Endothelial cell of umbilical vein (primary cell): ENCODE results near the gene CCT2. TPM values are rescaled to one million over a fixed set of nuclear protein-coding genes. Genes with fewer than 3 reads are reported as not detected.

ENCODE experiments used
- BruUV-seq: library from RNA; stranded (reverse); fragments of 400-500 nt; replicated peaks from 2 replicates; lab custom pipeline; 2021; lab: Mats Ljungman, UMichigan
- CTCF ChIA-PET: fragments of 300-600, 350-600 bp; sonication (Branson Sonifier 250); formaldehyde crosslinking; loops from one replicate; lab custom pipeline; 2021; ENCODE audit warnings: antibody characterized with exemption, inconsistent platforms; lab: Charles Lee
- POLR2A ChIA-PET: fragments of 300-600, 350-600 bp; sonication (Branson Sonifier 250); formaldehyde crosslinking; loops from one replicate; lab custom pipeline; 2021; ENCODE audit warnings: antibody characterized with exemption, inconsistent platforms; lab: Charles Lee
- DNase-seq: peaks from one replicate; pipeline ENCODE4 v3.0.0-alpha.2; 2011; ENCODE audit warnings: low read depth, low spot score
- FAIRE-seq: peaks from 2 replicates; lab custom pipeline; 2011; peaks lifted over from hg19 to GRCh38; lab: Jason Lieb, UNC
- H2AFZ ChIP-seq: 2 replicates; pipeline ENCODE4 v1.6.0; 2012; ENCODE audit warnings: low read depth, low read length, control low read depth, inconsistent platforms
- H3K27ac ChIP-seq: 2 replicates; pipeline ENCODE4 v1.5.1; 2011; ENCODE audit warnings: low read depth, mild to moderate bottlenecking, control low read depth, low read length, moderate library complexity; ENCODE audit not compliant: insufficient read depth
- H3K27me3 ChIP-seq, 2 experiments: 2 replicates each; pipeline versions ENCODE4 v1.6.0 to v1.6.1; 2011; ENCODE audit warnings: low read length in 2 of 2, mixed read lengths in 1 of 2; ENCODE audit not compliant: control insufficient read depth in 2 of 2, insufficient read depth in 2 of 2
- H3K36me3 ChIP-seq, 2 experiments: 2 replicates in 1 of 2; 3 replicates in 1 of 2; pipeline ENCODE4 v1.5.1; 2011; ENCODE audit warnings: low read length in 2 of 2, mild to moderate bottlenecking in 1 of 2, moderate library complexity in 1 of 2; ENCODE audit not compliant: control insufficient read depth in 2 of 2, insufficient read depth in 2 of 2; ENCODE audit errors: extremely low read depth in 1 of 2
- H3K4me1 ChIP-seq: 3 replicates; pipeline ENCODE4 v1.5.1; 2011; ENCODE audit warnings: mild to moderate bottlenecking, low read length; ENCODE audit not compliant: control insufficient read depth, insufficient read depth; ENCODE audit errors: extremely low read depth
- H3K4me2 ChIP-seq: 2 replicates; pipeline ENCODE4 v1.6.1; 2011; ENCODE audit warnings: low read length, control low read depth, mixed read lengths; ENCODE audit not compliant: insufficient read depth
- H3K4me3 ChIP-seq, 3 experiments: fragments of 200-600 bp in 1 of 3; sonication (generic), shearing (Covaris generic) in 1 of 3; replicated peaks in 1 of 3; 2 replicates each; pipeline ENCODE4 v1.5.1; 2011 to 2016; ENCODE audit warnings: control low read depth in 3 of 3, low read length in 3 of 3, mild to moderate bottlenecking in 2 of 3, inconsistent platforms in 1 of 3, low read depth in 1 of 3, moderate library complexity in 1 of 3; ENCODE audit not compliant: insufficient read depth in 1 of 3
- H3K79me2 ChIP-seq: 2 replicates; pipeline ENCODE4 v1.6.0; 2012; ENCODE audit warnings: low read length, inconsistent platforms; ENCODE audit not compliant: control insufficient read depth, insufficient read depth
- H3K9ac ChIP-seq: replicated peaks from 2 replicates; pipeline ENCODE3; 2011; ENCODE audit warnings: low read length, control low read depth; ENCODE audit not compliant: insufficient read depth; ENCODE audit errors: extremely low read depth
- H3K9me1 ChIP-seq: replicated peaks from 3 replicates; pipeline ENCODE4 v1.6.0; 2011; ENCODE audit warnings: mild to moderate bottlenecking, low read length; ENCODE audit not compliant: control insufficient read depth, insufficient read depth; ENCODE audit errors: extremely low read depth
- H3K9me3 ChIP-seq: replicated peaks from 2 replicates; pipeline ENCODE4 v1.5.1; 2012; ENCODE audit warnings: low read length, inconsistent platforms; ENCODE audit not compliant: control insufficient read depth, insufficient read depth
- H4K20me1 ChIP-seq: replicated peaks from 2 replicates; pipeline ENCODE3; 2011; ENCODE audit warnings: mild to moderate bottlenecking, low read length; ENCODE audit not compliant: control insufficient read depth, insufficient read depth; ENCODE audit errors: extremely low read depth
- CTCF ChIP-seq, 2 donors: IDR thresholded peaks; 1 replicate in 1 of 2; 2 replicates in 1 of 2; pipeline ENCODE4 v1.5.1; 2011; ENCODE audit warnings: low read length in 2 of 2, mild to moderate bottlenecking in 2 of 2, moderate library complexity in 2 of 2, control low read depth in 1 of 2, inconsistent platforms in 1 of 2, low read depth in 1 of 2; ENCODE audit not compliant: insufficient read depth in 1 of 2; ENCODE audit errors: extremely low read depth in 1 of 2
- EZH2 ChIP-seq: IDR thresholded peaks from 2 replicates; pipeline ENCODE4 v1.6.1; 2012; ENCODE audit warnings: borderline replicate concordance, low read depth, mild to moderate bottlenecking, moderate library complexity, low read length, inconsistent platforms; ENCODE audit not compliant: severe bottlenecking
- FOS ChIP-seq: IDR thresholded peaks from 2 replicates; pipeline ENCODE4 v1.6.1; 2011; ENCODE audit warnings: mild to moderate bottlenecking, low read length, moderate library complexity, borderline replicate concordance; ENCODE audit not compliant: insufficient read depth
- GATA2 ChIP-seq: IDR thresholded peaks from 2 replicates; pipeline ENCODE4 v1.7.0; 2011; ENCODE audit warnings: low read depth, mild to moderate bottlenecking, moderate library complexity, mixed read lengths, low read length; ENCODE audit not compliant: insufficient read length, insufficient read depth
- JUN ChIP-seq: IDR thresholded peaks from 2 replicates; pipeline ENCODE4 v1.6.1; 2011; ENCODE audit warnings: borderline replicate concordance, low read depth; ENCODE audit not compliant: insufficient read length, insufficient read depth
- MAX ChIP-seq: IDR thresholded peaks from 2 replicates; pipeline ENCODE4 v1.6.1; 2011; ENCODE audit not compliant: insufficient read depth, insufficient read length
- MYC ChIP-seq: IDR thresholded peaks from one replicate; pipeline ENCODE4 v1.6.1; 2011; ENCODE audit warnings: mild to moderate bottlenecking, low read depth, low read length
- POLR2A ChIP-seq: IDR thresholded peaks from 2 replicates; pipeline ENCODE4 v1.6.1; 2012; ENCODE audit warnings: low read depth, mild to moderate bottlenecking, control low read depth, low read length
- POLR2AphosphoS5 ChIP-seq: IDR thresholded peaks from 2 replicates; pipeline ENCODE4 v1.6.1; 2012; ENCODE audit warnings: low read depth, mild to moderate bottlenecking, control low read depth, low read length, moderate library complexity; ENCODE audit not compliant: insufficient read depth
- dilution Hi-C: fragments of 300-500 bp; cut with MboI; formaldehyde crosslinking; loops from one replicate; pipeline ENCODE4 v1.15.0; 2019; ENCODE audit warnings: low sequenced_read_pairs; ENCODE audit not compliant: extremely low pct_ligation_motif_present
- intact Hi-C: fragments of 100-400 bp; cut with micrococcal nuclease; formaldehyde crosslinking; loops from one replicate; pipeline ENCODE4 v1.10.0; 2022
- polyA plus RNA-seq, 4 experiments: library from polyadenylated mRNA; depleted of rRNA in 3 of 4; stranded (reverse) in 3 of 4; unstranded in 1 of 4; fragments of >200 nt; gene quantifications; 2 replicates each; pipeline versions ENCODE4 v1.2.1 to v1.2.3, GENCODE V29; 2011 to 2012; ENCODE audit warnings: missing spikeins in 1 of 4
- total RNA-seq: library from RNA; stranded (reverse); gene quantifications from 2 replicates; pipeline ENCODE4 v1.2.3, GENCODE V29; 2021

The CCT2 gene
- total and polyA plus RNA-seq, 2 donors (not counting 3 experiments of a cell fraction or from before 2014, with no cell fraction given), result 138 to 245 TPM

- H2AFZ ChIP-seq, result no peak overlapping the region
- H3K9me3 ChIP-seq, result no peaks in the 10 kb centered on the region
- H3K9me1 ChIP-seq, result no peaks in the 10 kb centered on the region
- H3K27me3 ChIP-seq, result peaks cover 0 to 3% of the 10 kb centered on the region in 2 experiments
- TF ChIP-seq JUN, result no peak
- no peak for TF ChIP-seq FOS
- no peak for TF ChIP-seq GATA2
- TF ChIP-seq MAX, result no peak
- TF ChIP-seq MYC, result no peak
- TF ChIP-seq EZH2, result no peak
- TF ChIP-seq POLR2A, result no peak
- TF ChIP-seq POLR2AphosphoS5, result no peak
- no peak for TF ChIP-seq CTCF (IDR thresholded peaks at IDR 0.05; ENCODE audit: extremely low read depth in 1 of 2, insufficient read depth in 1 of 2, low read depth in 1 of 2, low read length in 2 of 2)
- no peak overlapping the region for H3K4me2 ChIP-seq
- FAIRE-seq, result no peak
- ChIA-PET CTCF (interaction anchor here (0.9 to 1.4 kb wide), 3 partner anchors 8 to 286 kb away, joined by 3 to 4 read pairs (median 3); no protein-coding TSS in a partner anchor), POLR2A (no interaction called here)
- H3K4me3 ChIP-seq, result no peak overlapping the region
- no peak for DNase-seq
- dilution Hi-C loops (no loop called here), intact Hi-C loops (no loop called here)
- H4K20me1 ChIP-seq, result no peaks in the 10 kb centered on the region
- H3K4me1 ChIP-seq, result no peaks in the 10 kb centered on the region
- no peaks in the 10 kb centered on the region for H3K36me3 ChIP-seq
- no peak overlapping the region for H3K9ac ChIP-seq
- no peaks in the 10 kb centered on the region for H3K79me2 ChIP-seq
- no TSS peak for BruUV-seq
- no peak overlapping the region for H3K27ac ChIP-seq
Observed at GRCh38 chr12:69644511-69644910, 59.3 kb downstream of the CCT2 start.
